Common myeloid progenitor, CD34-positive (primary cell): ENCODE results near the gene FXN.
A peak's percentile ranks its signal among the peaks of the same experiment; 100 is the strongest.

Experiments
- CTCF ChIA-PET: fragments of 350-600 bp; sonication (Branson Sonifier 250); formaldehyde crosslinking; loops from one replicate; lab custom pipeline; 2021; ENCODE audit warnings: antibody characterized with exemption; lab: Charles Lee
- POLR2A ChIA-PET: fragments of 350-600 bp; sonication (Branson Sonifier 250); formaldehyde crosslinking; loops from one replicate; lab custom pipeline; 2021; ENCODE audit warnings: antibody characterized with exemption; lab: Charles Lee
- DNase-seq, 3 donors: peaks; one replicate each; pipeline versions ENCODE4 v3.0.0 to v3.0.0-alpha.2; 2013
- H3K27ac ChIP-seq, 2 experiments: 1 replicate in 1 of 2; 2 replicates in 1 of 2; pipeline ENCODE4 v1.7.0; 2013; ENCODE audit warnings: inconsistent platforms in 2 of 2, low read length in 2 of 2, mild to moderate bottlenecking in 2 of 2, low read depth in 1 of 2, moderate library complexity in 1 of 2; ENCODE audit not compliant: severe bottlenecking in 2 of 2, insufficient read depth in 1 of 2, poor library complexity in 1 of 2
- H3K27me3 ChIP-seq, 5 experiments: replicated peaks in 2 of 5; 1 replicate in 3 of 5; 2 replicates in 2 of 5; pipeline versions ENCODE4 v1.6.1 to v1.7.0; 2013; ENCODE audit warnings: low read length in 4 of 5, mild to moderate bottlenecking in 2 of 5, moderate library complexity in 2 of 5, inconsistent platforms in 1 of 5; ENCODE audit not compliant: insufficient read depth in 5 of 5, control insufficient read depth in 4 of 5
- H3K36me3 ChIP-seq, 4 experiments: 1 replicate in 2 of 4; 2 replicates in 2 of 4; pipeline versions ENCODE4 v1.6.1 to v1.7.0; 2013; ENCODE audit warnings: low read length in 3 of 4, control low read depth in 1 of 4, mild to moderate bottlenecking in 1 of 4; ENCODE audit not compliant: control insufficient read depth in 4 of 4, insufficient read depth in 4 of 4
- H3K4me1 ChIP-seq, 4 experiments: 1 replicate in 3 of 4; 2 replicates in 1 of 4; pipeline versions ENCODE4 v1.6.1 to v1.7.1; 2013; ENCODE audit warnings: low read length in 3 of 4, mild to moderate bottlenecking in 3 of 4, control low read depth in 1 of 4, inconsistent platforms in 1 of 4, moderate library complexity in 1 of 4; ENCODE audit not compliant: control insufficient read depth in 4 of 4, insufficient read depth in 4 of 4; ENCODE audit errors: control extremely low read depth in 1 of 4
- H3K4me3 ChIP-seq, 7 experiments: 1 replicate in 4 of 7; 2 replicates in 3 of 7; pipeline versions ENCODE4 v1.5.1 to v1.7.0; 2013; ENCODE audit warnings: mild to moderate bottlenecking in 7 of 7, low read length in 6 of 7, moderate library complexity in 6 of 7, inconsistent platforms in 2 of 7, low read depth in 2 of 7, control low read depth in 1 of 7; ENCODE audit not compliant: insufficient read depth in 4 of 7, control insufficient read depth in 1 of 7; ENCODE audit errors: extremely low read depth in 1 of 7
- H3K9me3 ChIP-seq, 5 experiments: 1 replicate in 4 of 5; 2 replicates in 1 of 5; pipeline versions ENCODE4 v1.6.1 to v1.7.1; 2013; ENCODE audit warnings: low read length in 4 of 5, mild to moderate bottlenecking in 2 of 5, inconsistent platforms in 1 of 5, low read depth in 1 of 5, moderate library complexity in 1 of 5; ENCODE audit not compliant: control insufficient read depth in 4 of 5, insufficient read depth in 2 of 5; ENCODE audit errors: control extremely low read depth in 1 of 5
- WGBS: methylation state at CpG from one replicate; pipeline ENCODE4 v1.1.5; 2013; ENCODE audit not compliant: insufficient coverage; 5-methylcytosine and 5-hydroxymethylcytosine counted together

Gene FXN

DNA sequence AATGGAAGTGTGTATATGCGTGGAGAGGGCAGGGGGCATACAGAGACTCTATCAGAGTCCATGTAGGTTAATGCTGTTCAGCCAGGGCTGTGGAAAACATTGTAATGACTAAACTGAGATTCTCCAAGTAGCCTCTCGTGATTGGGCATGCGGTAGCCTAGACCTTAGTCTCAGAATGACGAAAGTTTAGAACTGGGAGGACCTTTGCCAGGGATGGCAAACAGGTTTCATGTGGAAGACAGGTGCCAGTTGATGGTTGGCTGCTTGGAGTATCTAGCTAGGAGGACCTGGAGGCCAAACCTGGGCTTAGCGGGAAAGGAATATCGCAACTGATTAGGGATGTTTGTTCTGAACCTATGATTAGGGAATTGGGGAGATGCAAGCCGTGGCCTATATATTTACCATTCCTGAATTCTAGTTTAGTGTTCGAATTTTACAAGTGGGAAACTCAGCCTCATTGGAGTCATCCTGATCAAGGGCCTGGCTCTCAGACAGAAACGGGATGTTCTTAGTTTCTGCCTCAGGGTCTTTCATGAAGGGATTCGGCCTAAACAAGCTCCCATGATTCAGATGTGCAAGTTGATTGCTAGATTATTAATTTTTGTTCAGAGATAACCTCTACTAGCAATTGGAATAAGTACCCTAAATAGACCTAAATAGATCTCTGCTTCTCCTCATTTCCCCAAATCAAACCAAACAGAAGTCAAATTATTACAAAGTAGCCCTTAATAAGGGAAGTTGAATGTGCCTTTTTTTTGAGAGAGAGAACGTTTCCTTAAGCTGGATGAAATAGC, 111.7 kb downstream of the FXN start:
- Histone ChIP-seq H3K4me1 (peaks cover 3 to 10% (median 7%) of the 10 kb centered on the region in 4 experiments), H3K27ac (no peak overlapping the region), H3K9me3 (no peaks in the 10 kb centered on the region), H3K36me3 (peaks cover 0 to 2% (median under 1%) of the 10 kb centered on the region in 4 experiments), H3K4me3 (no peak overlapping the region), H3K27me3 (no peaks in the 10 kb centered on the region)
- no peak for DNase-seq
- CTCF ChIA-PET, result interaction anchor here (0.9 to 3.6 kb wide), 7 partner anchors 8 to 93 kb away, joined by 3 to 25 read pairs (median 3); no protein-coding TSS in a partner anchor
- POLR2A ChIA-PET, result no interaction called here
- WGBS, result 96% methylated on average over 8 of the region's 11 CpGs

DNA sequence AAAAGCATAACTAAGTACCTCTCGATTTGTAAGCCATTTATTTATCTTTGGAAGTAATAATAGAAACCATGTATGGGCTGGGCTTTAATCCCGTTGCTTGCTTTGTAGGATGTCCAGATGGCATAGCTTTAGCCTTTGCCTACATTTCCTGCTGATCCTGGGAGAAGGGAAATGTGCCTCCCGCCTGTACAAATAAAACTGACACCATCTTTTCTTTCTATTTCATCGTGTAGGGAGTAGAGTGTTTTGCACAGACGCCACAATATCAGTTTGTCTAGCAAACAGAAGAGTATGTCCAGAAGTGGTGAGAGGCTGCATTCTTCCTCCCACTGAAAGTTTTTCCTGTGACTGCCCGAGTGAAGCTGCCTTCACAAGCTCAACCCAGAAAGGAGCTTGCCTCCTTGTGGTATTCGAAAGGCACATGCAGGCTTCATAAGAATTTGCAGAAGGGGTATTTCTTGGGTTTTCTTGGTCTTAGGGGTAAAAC, 113.8 kb downstream of the FXN start:
- Histone ChIP-seq H3K4me3 (peak overlapping the region in 2 of 7 experiments; percentile 16 to 59), H3K27ac (no peak overlapping the region), H3K9me3 (no peaks in the 10 kb centered on the region), H3K4me1 (peaks cover 2 to 9% (median 6%) of the 10 kb centered on the region in 4 experiments), H3K36me3 (peaks cover 0 to 3% (median 2%) of the 10 kb centered on the region in 4 experiments), H3K27me3 (no peaks in the 10 kb centered on the region)
- DNase-seq, result peak; percentile 36 to 64 (median 60)
- WGBS, result 5% methylated on average over 3 of the region's 7 CpGs
- ChIA-PET POLR2A (no interaction called here), CTCF (interaction anchor here (0.6 to 3.6 kb wide), 11 partner anchors 9 to 95 kb away, joined by 3 to 25 read pairs (median 6); no protein-coding TSS in a partner anchor)
